GM21528 (cell line): ENCODE measurements around the gene ATP2A2.
"Not testable (repeated sequence)": the region's sequence is repeated elsewhere in the genome, so short reads cannot be mapped to it uniquely, and the experiment has no call there.

ENCODE experiments used
- ATAC-seq: cut with Tn5 transposase; IDR thresholded peaks from one replicate; pipeline ENCODE4 v1.9.1; 2021; ENCODE audit warnings: mild to moderate bottlenecking, moderate library complexity; ENCODE audit not compliant: unreplicated experiment, low FRiP score

Gene ATP2A2

DNA sequence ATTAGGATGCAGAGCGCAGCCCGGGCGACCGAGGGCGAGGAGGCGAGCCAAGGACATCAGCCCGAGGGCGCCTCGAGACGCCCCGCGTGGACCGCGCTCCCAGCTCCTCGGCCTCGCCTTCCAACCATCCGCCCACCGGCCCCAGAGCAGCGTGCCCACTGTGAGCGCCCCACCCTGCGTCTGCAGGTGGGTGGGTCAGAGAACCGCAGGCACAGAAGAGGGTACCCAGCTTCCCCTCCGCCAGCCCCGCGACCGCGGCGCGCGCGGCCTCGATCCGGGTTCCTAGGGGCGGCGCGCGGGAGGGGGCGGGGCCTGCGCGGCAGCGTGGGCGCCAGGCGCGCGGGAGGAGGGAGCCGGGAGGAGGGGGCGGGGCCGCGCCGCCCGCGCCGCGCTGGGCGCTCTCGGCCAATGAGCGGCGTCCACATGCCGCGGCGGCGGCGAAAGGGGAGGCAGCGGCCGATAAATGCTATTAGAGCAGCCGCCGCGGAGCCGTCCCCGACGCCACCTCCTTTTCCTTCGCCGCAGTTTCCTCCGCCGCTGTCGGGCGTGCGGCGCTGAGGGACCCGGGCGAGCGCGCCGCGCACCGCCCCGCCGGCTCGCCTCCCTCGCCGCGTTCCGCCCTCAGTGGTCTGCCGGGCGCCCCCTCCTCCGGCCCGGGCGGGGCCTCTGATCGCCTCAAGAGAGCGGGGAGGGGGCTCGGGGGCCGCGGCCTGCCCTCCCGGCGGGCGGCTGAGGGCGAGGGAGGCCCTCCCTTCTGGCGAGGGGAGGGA, at the start of gene ATP2A2:
ATP2A2 (plus strand) TSS at position 469 of the 770 bp plus-strand sequence. CDS start 543 bp downstream, outside the sequence.
- peak; percentile 72 for ATAC-seq

DNA sequence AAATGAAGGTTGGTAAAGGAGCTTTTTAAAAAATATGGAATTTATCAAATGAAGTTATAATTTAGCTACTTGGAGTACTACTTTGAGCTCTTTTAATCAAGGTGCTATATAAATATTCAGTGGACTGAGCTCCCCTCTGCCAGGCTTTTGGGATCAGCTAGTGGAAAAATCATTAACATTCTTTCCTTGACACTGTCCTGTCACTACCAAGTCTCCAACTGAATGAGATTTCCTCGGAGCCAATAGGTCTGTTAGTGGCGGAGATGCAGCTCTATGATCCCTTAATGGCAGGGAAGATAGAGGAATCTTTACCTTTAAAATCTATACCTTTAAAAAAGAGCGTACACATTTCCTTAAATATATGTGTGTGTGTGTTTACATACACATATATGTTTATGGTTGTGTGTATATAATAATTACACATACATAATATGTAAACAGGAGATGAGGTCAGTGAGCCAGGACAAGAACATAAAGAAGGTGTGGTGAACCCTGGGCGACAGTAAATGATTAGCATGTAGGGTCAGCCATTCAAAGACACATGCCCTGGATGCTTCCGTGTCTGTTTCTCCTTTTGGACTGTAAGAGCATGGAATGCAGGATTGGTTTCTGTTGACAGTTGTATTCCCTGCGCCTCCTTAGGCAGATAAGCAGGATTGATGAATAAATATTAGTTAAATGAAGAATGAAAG, 47.7 kb upstream of the ATP2A2 start:
- no peak for ATAC-seq

DNA sequence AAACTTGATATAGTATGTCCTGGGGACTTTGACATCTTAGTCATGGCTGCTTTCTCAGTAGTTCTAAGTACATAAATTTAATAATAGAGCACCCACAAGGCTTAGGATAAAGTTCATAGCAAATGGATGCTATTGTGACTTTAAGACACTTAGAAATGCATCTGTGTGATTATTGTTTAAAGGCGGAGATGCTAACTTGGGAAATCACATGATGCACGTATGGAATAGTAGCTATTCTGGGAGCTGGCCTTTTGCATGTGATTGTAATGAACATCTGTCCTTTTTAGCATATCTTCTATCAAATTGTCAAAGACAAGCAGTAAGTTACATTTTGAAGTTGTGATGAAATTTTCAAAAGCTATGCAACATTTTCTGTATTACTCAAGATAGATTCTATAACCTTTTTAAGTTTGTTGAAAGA, 46.7 kb upstream of the ATP2A2 start:
- ATAC-seq = no peak

DNA sequence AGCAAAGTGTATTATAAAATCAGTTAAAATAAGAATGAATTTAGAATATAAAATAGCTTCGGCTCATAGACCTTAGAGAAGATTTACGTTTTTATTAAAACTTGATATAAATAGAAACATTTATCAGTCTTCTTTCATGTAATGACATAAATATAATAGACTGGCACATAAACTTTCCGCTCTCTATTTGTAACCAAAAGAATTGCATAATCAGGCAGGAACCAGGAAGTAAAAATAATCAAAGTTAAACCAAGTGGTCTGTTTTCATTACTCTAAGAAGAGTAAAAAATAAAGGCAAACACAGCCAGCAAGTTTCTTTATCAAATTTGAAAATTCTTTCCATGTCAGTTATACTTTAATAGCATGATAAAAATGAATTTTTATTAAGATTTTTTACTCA, 46.3 kb upstream of the ATP2A2 start:
- no peak for ATAC-seq

DNA sequence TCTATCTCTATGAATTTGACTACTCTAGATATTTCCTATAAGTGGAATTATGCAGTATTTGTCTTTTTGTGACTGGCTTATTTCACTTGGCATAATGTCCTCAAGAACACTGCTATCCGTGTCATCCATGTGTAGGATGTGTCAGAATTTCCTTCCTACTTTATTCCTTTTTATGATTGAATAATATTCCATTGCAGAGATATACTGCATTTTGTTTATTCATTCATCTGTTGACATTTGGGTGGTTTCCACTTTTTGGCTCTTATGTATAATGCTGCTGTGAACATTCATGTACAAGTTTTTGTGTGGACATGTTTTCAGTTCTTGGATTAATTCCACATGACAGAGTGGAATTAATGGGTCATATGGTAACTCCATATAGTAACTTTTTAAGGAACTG, 45.7 kb upstream of the ATP2A2 start:
- ATAC-seq = no peak

DNA sequence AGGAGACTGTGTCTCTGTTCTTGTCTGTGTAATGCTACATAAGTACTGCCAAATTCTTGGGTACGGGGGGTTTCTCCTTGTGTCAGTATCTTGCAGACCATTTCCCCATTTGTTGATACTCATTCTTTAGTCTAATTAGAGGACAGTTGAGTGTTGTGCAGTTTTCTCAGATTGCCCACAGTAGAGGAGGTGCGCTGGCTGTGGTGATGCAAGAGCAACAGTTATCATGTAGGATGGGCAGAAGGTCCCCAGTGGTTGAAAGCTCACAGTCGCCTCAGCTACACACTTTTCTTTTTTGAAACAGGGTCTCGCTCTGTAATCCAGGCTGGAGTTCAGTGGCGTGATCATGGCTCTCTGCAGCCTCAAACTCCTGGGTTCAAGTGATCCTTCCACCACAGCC, 37.8 kb upstream of the ATP2A2 start:
- no peak for ATAC-seq

DNA sequence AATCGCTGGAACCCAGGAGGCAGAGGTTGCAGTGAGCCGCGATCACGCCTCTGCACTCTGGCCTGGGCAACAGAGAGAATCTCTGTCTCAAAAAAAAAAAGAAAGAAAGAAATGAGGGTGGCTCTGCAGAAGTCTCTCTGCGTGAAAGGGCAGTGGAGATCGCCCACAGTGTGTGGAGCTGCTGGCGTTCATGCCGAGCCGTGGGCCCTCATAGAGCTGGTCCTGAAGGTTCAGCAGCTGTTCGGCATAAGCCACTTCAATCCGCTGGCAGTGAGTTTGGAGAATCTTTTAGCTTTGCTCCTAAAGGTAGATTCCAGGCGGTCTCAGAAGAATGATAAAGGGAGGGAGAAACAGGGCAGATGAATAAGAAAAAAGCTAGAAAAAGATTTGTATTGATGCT, 36.7 kb upstream of the ATP2A2 start:
- no peak for ATAC-seq

DNA sequence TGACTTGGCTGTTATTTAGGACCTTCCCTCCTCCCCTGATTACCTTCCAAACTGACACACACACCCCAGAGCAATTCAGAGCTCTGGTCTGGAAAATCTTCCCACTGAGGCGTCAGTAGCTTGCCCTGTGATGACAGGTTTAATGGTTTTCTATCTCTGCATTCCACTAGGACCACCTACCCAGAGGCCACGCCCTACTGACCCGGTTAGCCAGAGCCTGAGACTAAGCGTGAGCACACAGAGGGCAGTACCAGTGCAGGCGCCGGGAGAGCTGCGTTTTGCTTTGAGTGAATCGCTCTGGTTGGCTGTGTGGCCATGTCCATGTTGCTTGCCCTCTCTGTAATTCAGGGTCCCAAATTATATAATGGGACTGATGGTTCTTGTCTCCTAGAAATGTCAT, 36.2 kb upstream of the ATP2A2 start:
- no peak for ATAC-seq

DNA sequence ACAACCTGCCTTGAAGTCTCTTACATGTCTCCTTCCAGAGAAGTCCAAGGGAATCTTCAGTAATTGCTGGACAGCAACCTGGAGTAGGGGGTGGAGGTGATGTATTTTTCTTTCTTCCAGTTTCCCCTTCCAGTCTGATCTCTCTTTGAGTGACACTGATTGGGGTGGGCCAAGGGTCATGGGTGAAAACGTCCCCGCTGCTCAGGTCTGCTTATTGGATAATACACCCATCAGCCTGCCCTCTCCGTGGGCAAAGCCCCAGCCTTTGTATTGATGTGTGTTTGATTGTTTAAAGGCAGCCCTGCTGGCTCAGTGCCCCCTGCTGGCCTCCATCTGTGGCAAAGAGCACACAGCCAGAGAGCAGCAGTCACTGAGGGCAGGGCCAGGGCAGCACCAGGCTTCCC, 35.7 kb upstream of the ATP2A2 start:
- ATAC-seq = no peak

DNA sequence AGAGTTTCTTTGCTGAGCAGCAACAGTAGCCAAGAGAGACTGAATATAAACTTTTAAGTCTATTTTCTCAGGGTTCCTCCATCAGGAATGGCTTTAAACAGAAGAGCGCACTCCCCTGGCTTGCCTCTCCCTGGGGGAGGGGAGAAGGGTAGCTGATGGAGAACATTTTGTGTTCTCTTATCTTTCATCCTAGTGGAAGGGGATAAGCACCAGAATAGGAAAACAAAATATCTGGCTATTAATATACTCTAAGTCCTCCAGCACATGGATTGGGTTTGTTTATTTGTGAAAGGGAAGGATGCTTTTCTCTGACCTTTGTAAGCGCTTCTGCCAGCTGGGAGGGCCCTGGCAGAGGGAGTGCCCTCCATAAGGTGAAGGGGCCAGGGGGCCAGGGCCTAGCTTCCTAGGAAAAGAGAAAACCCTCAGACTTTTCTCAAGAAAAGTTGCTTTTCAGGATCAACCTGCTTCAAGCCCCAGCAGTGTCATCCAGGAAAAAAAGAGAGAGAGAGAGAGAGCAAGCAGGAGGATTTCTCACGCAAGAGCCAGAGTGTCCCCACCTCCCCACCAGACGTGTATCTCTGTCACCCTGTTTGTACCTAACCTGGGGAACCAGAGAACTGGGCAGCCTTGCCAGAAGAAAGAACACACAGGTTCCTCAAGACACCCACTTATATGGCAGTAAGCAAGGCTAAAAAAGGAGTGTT, 34.3 kb upstream of the ATP2A2 start:
- no peak for ATAC-seq

DNA sequence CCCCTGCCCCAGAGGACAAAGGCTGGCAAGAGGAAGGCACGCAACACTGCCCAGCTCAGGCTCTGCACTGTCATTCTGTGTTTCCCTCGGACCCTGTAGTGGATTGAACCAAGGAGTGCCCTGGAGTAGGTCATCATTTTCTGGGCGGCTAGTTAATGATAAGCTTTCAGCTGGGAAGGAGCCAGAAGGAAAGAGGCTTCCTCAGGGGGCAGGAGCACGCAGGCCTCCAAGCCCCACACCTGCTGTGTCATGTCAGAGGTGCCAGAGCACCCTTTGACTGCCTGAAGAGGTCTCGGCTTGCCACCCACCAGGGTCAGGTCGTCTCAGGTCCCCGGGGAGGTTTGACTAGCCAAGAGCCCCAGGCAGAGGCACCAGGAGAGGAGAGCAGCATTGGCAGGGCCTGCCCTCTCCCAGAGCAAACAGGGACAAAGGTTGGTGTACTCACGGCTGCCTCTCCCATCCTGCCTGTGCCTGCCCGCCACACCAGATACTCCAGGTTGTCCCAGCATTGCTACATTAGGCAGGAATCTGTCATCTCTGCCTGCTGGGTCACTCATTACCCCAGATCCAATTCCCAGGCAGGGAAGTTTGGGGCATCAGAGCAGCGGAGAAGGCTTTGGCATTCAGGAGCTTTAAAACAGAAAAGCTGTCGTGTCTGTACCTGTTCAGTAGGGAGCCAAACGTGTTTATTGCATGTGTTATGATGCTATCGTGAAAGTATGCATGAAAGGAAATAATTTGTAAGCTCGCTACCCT, 33.5 kb upstream of the ATP2A2 start:
- no peak for ATAC-seq

DNA sequence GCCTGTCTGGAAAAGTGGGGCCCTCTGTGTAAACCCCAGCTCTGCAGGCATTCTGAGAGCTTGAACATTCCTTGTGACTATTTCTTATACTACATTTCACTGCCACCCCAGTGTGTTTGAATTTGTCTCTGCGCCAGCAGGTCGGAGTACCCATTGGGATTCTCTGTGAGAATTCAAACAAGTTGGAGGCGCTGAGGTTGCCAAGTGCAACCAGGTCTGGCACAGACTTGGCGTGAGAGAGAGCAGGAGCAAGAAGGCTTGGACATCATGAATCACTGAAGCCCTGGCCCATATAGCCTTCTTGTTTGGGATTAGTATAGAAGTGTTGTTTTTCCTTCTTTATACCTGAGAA, 33.0 kb upstream of the ATP2A2 start:
- ATAC-seq = no peak

DNA sequence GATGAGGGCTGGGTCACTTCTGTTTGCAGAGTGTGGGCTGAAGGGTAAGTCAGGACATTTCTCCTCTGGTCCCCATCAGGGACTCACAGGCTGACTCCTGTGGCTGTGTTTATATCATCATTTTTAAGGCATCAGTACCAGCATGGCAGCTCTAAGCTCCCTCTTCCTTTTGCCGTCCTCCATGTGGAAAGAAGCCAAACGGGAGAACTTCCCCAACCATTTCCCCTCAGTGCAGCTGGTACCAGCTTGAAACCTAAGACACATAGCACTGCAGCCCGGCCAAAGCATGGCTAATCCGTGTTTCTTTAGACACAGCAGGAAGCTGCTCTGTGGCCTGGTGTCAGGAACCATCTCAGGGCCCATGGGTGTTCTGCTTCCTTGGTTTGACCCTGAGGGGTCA, 31.9 kb upstream of the ATP2A2 start:
- ATAC-seq = no peak

DNA sequence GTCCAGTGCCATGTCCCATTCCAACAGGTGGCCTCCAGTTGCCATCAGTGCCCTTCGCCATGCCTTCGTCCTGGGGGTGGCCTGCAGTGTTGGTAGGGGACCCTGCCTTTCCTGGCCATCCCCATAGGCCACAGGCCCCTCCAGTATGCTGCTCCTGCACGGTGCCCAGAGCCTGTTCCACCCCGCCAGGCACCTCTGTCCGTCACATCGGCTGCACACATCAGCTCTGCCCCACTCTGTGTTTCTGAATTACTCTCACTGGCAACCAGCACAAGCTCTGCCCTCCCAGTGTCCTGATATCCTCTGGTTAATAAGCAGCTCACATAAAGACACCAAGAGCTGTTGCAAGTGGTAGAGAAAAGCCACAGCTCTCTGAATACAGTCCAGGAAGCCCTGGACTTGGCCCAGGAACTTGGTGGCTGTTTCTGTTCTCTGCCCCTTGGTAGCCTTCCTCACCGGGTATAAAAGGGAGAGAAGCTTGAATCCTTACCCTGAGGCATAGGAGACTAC, 31.3 kb upstream of the ATP2A2 start:
- ATAC-seq = no peak

DNA sequence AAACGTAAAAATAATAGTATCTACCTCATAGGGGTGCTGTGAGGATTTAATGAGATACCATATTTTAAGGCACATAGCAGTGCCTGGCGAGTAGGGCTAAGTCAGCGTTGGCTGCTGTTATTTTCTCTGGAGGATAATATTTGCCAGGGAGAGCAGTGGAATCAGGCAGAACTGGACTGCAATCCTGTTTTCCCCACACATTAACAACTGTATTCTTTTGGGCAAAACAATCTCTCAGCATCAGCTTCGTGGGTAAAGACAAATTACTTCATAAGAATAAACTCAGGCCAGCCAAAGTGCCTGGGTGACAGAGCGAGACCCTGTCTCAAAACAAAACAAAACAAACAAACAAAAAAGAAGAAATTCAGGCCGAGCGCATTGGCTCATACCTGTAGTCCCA, 29.7 kb upstream of the ATP2A2 start:
- ATAC-seq = no peak

DNA sequence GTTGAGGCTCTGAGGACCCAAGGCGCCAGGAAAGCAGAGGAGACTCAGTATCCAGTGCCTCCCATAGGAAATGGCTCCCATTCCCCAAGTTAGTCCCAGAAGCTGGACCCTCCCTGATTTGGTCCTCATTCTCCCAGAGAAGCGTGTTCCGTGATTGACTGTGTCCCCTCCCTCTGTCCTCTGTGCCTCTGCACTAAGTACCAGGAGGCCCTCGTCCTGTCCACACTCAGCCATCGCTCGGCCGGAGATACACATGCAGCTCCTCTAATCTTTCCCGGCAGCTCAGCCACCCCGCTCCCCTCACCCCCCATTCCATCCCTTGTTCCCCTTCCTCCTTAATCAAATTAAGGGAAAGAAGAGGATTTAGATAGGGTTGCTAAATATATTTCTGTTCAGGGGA, 28.3 kb upstream of the ATP2A2 start:
- ATAC-seq = no peak

DNA sequence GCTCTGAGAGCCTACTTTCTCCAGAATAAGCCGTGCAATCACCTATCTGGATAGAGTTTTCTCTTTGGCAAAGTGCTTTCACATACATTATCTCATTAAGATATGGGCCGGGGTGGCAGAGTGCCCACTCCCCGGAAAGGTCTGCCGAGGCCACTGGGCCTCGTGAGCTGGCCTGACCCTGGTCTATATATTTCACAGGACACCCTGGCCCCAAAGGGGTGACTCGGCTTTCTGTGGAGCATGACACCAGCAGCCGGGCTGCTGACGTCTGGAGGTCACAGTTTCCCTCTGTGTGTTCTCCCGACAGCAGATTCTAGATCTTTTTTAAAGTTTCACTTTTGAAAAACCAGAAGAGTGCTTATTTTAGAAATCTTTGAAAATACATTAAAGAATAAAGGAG, 27.9 kb upstream of the ATP2A2 start:
- no peak for ATAC-seq

DNA sequence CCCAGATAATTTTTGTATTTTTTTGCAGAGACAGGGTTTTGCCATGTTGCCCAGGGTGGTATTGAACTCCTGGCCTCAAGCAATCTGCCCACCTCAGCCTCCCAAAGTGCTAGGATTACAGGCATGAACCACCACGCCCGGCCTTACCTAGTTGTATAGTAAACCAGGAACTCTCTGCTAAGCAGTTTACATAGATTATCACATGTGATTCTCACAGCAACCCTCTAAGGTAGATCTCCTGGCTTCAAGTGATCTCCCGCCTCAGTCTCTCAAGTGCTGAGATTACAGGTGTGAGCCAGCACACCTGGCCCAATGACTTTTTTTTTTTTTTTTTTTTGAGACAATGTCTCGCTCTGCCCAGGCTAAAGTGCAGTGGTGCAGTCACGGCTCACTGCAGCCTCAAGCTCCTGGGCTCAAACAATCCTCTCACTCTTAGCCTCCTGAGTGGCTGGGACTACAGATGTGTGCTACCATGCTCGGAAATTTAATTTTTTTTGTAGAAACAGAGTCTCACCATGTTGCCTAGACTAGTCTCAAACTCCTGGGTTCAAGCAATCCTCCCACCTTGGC, 26.0 kb upstream of the ATP2A2 start:
- no peak for ATAC-seq

DNA sequence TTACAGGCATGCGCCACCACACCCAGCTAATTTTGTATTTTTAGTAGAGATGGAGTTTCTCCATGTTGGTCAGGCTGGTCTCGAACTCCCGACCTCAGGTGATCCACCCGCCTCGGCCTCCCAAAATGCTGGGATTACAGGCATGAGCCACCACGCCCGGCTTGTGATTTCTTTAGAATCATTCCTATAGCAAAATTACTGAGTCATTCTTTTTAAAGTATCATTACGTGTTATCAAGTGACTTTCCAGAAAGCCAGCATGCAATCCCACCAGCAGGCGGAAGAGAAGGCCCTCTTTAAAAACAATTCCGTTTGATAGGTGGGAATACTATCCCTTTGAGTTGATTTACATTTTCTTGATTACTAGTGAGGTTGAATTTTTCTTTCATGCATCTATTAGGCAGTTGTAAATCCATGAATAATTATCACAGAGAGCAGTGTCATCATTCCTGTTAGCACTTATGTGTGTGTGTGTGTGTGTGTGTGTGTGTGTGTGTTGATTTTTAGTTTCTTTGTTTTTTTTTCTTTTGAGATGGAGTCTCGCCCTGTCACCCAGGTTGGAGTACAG, 25.1 kb upstream of the ATP2A2 start:
- not testable (repeated sequence) for ATAC-seq

DNA sequence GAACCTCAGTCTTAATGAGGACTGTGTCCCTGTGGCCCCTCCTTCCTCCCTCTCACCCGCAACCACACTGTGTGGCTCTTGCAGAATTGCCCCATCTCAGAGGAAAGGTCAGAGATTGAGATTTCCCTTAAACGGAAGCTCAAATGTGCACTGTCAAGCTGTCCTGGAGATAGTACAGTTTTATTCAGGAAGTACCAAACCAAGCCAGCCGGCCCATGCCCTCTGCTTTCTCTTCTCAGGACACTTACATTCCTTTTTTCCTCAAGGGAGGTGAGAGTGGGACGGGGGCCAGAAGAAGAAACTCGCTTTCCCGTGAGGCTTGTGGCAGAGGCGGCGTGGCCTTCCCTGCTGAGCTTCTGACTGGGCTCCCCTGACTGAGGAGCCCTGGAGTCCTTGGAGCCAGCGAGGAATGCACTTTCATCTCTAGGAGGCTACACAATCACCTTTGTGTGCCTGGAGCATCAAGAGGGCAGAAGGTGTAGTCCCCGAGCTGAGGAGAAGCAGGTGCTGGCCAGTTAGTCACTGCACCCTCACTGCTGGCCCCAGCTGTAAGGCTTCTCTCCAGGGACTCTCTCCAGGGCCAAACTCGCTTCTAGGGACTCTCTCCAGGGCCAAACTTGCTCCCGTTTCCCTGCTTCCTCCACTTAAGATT, 24.1 kb upstream of the ATP2A2 start:
- ATAC-seq = no peak
